Stomach (tissue), 4 donors: ENCODE data around the gene MYB.

Source experiments
- CTCF ChIP-seq, 7 experiments: fragments of 450-650 bp in 4 of 7; fragments of 200-600 bp in 3 of 7; sonication (generic) in 3 of 7; IDR thresholded peaks; one replicate each; pipeline ENCODE4 v1.5.1; 2016 to 2019; ENCODE audit warnings: antibody characterized with exemption in 7 of 7, control low read depth in 2 of 7, mild to moderate bottlenecking in 1 of 7
- EP300 ChIP-seq: sonication (generic); formaldehyde crosslinking; IDR thresholded peaks from one replicate; pipeline ENCODE4 v1.6.1; 2017; ENCODE audit warnings: antibody characterized with exemption
- POLR2A ChIP-seq, 4 donors: fragments of 450-650 bp; IDR thresholded peaks; one replicate each; pipeline ENCODE4 v1.6.1; 2016; ENCODE audit warnings: antibody characterized with exemption in 4 of 4, control low read depth in 2 of 4, mild to moderate bottlenecking in 1 of 4, moderate library complexity in 1 of 4
- POLR2AphosphoS5 ChIP-seq, 3 donors: sonication (generic); formaldehyde crosslinking; IDR thresholded peaks; one replicate each; pipeline ENCODE4 v1.6.1; 2016; ENCODE audit warnings: antibody characterized with exemption in 3 of 3

- TF ChIP-seq CTCF (IDR thresholded peaks at IDR 0.05) (no peak), EP300 (no peak), POLR2AphosphoS5 (IDR thresholded peaks at IDR 0.05) (no peak), POLR2A (IDR thresholded peaks at IDR 0.05) (no peak)
These were observed 10.6 kb downstream of the MYB start for GRCh38 chr6:135191508-135192255.
